SIG-M5 treated with dmso at 0.1 percent for 504 hours (cell line): Measurements from ENCODE around the gene HSD17B7.
"Not testable (repeated sequence)": the region's sequence is repeated elsewhere in the genome, so short reads cannot be mapped to it uniquely, and the experiment has no call there.

Source experiments
- DNase-seq: peaks from one replicate; lab custom pipeline; 2025; ENCODE audit not compliant: unreplicated experiment; lab: John Stamatoyannopoulos, UW

The HSD17B7 gene, protein sequence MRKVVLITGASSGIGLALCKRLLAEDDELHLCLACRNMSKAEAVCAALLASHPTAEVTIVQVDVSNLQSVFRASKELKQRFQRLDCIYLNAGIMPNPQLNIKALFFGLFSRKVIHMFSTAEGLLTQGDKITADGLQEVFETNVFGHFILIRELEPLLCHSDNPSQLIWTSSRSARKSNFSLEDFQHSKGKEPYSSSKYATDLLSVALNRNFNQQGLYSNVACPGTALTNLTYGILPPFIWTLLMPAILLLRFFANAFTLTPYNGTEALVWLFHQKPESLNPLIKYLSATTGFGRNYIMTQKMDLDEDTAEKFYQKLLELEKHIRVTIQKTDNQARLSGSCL

DNA sequence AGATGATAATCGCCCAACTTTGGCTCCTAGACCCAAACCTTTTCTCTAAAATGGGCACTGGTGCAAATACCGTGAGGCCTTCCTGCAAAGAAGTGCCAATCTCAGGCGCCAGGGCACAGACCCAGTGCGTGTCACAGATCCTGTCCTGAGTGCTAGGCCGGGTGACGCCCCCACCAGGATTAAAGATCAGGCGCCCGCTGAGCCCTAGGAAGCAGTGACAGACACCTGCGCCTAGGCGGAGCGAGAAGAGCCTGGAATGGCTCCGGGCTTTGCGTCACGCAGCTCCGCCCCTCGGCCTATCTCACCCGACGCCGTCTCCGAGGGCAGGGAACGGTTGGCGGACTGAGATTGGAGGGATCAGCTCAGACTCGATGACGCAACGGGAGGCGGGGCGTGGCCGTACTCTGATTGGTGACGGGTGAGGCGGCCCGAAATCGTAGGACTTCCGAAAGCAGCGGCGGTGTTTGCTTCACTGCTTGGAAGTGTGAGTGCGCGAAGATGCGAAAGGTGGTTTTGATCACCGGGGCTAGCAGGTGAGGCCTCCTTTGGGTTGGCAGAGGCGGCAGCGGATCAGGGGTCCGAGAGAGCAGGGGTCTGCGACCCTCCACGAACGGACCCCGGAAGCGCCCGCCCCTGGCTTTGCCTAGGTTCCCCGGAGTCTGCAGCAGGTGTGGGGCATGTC is at the start of gene HSD17B7:
HSD17B7 (plus strand) TSS at position 400 of the 682 bp plus-strand sequence; CDS start at position 499, 99 bp downstream.
- DNase-seq = peak; percentile 74

DNA sequence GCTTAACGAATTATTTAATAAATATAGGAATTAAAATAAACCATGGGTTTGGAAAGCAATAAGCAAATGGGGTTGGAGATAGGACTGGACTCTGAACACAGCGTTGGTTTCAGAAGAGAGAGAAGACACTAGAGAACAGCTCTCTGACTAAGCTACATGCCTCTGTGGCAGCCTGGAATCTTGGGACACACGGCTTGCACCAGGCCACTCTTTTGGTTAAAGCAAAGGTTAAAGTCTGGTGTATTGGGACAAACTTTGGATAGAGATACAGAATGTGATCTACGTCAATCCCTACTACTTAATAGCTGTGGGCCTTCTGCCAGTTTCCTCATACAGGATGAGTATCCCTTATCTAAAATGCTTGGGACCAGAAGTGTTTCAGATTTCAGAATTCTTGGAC is 49.7 kb upstream of the HSD17B7 start:
- DNase-seq = no peak

DNA sequence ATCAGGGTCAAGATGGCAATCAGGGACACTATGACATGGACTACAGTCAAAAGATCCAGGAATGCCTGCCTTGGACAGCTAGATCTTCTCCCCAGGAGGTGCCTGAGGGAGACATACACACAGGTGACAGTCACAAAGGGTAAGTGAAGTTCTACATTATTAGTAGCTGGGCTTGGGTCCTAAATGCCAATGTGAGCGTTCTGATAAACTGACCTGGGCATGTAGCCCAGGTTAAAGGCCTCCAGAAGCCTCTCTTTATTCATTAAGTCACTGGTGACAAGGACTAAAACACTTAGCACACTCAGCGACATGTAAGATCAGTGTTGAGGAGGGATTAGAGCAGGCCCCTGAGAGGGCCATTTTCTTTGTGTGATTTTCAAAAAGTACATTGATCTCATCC is 48.9 kb upstream of the HSD17B7 start:
- DNase-seq = no peak

DNA sequence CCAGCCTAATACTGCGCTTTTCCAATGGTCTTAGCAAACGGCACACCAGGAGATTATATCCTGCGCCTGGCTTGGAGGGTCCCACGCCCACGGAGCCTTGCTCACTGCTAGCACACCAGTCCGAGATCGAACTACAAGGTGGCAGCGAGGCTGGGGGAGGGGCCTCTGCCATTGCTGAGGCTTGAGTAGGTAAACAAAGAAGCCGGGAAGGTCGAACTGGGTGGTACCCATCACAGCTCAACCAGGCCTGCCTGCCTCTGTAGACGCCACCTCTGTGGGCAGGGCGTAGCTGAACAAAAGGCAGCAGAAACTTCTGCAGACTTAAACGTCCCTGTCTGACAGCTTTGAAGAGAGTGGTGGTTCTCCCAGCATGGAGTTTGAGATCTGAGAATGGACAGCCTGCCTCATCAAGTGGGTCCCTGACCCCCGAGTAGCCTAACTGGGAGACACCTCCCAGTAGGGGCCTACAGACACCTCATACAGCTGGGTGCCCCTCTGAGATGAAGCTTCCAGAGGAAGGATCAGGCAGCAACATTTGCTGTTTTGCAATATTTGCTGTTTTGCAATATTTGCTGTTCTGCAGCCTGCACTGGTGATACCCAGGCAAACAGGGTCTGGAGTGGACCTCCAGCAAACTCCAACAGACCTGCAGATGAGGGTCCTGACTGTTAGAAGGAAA is 44.1 kb upstream of the HSD17B7 start:
- DNase-seq = not testable (repeated sequence)

DNA sequence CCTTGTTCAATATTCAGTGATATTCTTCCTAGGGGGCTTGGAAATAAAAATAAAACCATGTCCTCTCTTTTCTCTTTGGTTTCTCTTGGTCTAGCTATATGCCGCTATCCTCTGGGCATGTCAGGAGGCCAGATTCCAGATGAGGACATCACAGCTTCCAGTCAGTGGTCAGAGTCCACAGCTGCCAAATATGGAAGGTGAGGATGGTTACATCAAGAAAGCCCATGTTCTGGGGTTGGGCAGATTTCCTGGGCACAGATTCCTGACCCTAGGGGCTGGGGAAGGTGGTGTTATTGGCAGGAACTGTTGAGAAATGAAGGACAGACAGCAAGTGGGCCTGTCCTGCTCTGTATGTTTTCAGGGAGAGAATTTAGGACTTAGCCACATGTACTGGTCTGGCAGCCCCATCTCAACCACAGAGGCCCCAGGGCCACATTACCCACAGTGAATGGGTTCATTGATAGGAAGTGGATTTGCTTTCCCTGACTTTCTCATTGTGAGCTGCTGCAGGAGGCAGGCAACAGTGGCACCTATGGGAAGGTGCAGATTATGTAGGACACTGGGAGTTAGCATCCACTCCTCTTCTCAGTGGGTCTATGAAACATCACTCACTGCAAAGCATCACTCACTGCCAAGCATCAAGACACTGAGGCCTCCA is 37.4 kb upstream of the HSD17B7 start:
- DNase-seq = no peak

DNA sequence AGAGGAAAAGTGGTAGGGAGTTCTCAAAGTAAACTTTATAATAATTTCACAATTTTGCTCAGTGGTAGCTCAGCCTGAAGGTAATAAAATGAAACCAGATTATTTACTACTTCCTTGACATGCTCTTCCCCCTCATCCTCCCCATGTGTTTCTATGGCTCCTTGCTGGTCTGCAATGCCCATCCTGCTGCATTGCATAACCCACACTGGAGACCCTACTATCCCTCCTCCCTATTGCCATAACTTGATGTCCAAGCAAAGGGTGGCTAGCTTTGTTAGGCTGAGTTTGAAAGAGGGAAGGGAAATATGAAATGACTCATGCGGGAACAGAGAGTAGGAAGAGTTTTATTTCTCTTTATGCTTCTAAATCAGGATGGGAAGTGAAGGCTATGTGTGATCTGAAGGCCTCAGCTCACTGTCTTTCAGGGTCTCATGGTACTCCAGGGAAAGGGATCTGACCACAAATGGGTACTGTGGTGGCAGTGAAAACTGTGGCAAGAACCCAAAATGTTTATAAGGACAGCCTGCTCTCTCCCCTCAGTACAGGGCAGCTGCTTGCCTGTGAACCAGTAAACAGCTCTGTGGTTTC is 36.4 kb upstream of the HSD17B7 start:
- no peak for DNase-seq

DNA sequence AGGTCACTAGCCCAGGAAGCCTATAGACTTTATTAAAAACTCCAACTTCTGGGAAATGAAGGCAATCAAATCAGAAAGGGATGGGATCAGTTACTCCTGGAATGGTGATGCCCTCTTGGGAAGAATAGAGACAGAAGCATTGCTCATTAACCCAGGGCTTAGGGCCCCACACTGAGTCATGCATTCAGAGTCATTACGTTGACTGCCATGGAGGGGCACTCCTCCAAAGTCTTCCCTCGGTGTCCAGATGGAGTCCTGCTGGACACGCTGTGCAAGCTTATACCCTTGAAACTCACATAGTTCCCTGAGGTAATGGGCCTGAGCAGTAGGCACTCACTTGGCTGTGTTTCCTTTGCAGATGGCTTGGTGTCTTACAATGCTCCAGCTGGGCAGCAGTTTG is 35.2 kb upstream of the HSD17B7 start:
- DNase-seq = no peak

DNA sequence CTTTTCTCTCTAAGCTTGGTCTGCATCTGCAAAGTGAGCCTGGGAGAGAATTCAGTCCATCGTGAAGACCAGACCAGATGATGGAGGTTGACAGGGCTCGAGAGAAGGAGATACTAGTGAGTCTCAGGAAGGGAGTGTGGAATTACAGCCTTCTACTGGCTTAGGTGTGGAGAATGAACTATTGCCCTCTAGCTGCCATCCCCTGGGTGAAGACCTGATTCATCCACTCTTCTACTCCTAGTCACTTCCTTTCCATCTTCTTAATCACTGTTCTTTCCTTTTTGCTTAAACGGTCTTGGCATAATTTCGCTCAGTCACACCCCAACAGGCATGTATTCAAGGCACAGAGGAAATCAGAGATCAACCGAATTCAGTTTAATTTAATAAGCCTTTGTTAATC is 34.0 kb upstream of the HSD17B7 start:
- no peak for DNase-seq

DNA sequence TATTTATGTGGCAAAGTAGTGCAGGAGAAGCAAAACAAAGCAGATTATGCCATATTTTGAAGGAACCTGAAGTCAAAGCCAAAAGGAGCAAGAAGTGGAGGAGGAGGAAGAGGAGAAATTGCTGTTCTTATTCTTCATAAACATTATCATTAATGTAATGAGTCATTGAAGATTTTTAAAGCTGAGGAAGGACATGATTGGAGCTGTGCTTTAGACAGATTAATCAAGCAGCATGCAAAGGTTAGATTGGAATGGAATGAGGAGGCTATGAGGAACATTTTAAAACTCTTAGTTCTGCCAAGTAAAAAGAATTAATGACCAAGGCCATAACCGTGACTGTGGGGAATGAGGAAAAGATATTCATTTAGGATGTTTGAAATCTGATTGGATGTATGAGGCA is 33.0 kb upstream of the HSD17B7 start:
- DNase-seq = no peak

DNA sequence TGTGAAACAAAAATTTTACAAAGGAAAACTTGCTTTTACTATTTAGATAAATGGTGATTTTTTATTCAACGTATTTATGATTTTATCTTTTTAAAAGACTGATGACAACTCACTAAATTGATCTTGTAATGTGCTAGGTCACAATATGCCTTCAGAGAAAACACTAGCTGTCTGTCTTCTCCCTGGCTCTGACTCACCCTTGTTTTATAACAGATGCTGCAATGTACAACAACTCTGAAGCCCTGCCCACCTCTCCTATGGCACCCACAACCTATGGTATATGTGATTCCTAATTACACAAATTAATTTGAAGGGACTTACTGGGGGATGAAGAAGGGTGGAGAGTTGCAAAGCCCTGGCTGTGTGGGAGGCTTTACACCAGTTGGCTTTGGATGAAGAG is 24.7 kb upstream of the HSD17B7 start:
- no peak for DNase-seq

DNA sequence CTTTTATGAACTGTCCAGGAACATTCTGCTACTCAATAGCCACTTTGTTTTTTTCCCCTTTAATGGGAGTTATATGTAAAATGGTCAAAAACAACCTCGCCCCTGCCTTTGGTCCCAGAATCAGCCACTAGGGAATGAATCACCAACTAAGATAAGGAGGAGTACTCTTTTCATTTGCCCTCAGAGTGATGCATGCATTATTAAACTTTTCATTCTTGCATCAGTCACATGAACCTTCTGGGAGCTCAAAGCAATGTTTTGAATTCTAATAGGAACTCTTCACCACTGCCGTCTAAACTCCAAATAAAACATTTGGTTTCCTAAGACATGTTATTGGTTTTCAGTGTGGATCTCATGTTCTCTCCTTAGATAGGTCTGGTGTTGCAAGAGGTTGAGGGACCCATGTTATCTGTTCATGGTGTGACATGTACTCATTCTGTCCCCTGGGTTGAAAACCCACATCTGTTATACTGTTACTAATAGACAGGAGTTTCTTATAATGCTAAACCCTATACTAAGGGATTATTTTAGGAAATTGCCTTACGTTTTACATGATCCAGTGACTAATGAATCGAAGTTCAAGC is 17.8 kb upstream of the HSD17B7 start:
- no peak for DNase-seq

DNA sequence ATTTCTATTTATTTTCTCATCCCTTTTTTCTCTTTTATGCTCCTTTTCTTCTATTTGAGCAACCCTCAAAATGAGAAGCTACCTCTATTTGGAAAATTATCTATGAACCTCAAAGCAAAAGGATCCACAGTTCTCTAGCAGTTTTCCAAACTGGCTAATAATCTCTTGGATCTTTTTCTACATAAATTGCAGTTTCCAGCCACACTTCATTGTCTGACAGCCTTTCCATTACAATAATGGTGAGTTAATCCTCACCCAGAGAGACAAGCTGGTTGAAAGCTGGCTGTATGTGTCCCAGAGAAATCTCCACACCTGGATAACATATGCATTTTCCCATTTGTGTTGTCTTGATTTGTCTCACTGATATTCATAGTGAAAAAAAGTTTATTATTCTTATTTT is 16.5 kb upstream of the HSD17B7 start:
- no peak for DNase-seq

DNA sequence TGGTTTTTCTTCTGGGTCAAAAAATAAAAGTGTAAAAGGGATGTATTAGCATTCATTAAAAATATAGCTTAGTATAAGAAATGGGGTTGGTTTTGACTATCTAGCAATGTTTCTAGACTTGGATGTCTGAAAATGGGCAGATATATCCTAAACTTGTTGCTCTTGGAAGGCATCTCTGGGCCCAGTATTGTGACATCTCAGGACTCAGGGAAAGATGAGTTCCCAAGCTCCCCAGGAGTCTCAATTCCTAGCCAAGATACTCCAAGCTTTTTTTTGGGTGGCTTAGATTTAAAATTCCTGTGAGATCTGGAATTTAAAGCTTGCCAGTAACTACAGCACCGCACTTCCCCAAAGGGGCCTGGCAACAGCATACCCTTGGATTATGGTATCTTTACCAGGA is 11.5 kb upstream of the HSD17B7 start:
- no peak for DNase-seq

DNA sequence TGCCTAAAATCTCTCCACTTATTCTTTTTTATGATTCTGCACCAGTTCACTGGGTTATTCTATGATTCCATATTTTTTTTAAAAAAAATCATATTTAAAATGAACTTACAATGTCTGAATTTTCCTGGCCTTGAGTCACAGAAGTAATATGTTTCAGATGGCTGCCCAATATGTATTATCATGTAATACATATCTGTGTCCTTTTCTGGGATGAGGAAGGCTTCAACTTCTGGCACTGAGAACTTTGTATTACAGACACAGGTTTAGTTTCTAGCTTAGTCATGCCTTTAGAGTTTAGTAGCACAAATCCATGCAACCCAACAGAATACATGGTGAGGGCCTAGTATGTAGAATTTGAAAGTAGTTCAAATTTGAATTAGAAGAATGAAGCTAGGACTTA is 7.8 kb upstream of the HSD17B7 start:
- no peak for DNase-seq

DNA sequence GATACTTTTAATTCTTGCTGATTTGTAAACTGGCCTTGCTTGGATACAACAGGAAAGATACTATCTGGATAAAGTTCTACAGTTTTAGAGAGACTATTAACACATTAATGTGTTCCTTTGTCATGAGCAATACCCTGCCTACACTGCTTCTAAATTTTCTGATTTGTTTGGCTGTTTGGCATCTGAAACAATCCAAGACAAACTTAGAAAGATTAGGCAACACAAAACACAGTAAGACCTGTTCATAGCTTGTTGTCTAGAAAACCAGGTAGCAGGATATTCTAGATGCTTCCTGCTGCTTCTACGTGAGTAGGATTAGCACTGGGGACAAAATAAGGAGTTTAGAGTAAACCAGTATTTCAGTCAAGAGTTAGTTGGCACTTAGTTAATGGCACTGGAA is 5.6 kb upstream of the HSD17B7 start:
- DNase-seq = not testable (repeated sequence)

DNA sequence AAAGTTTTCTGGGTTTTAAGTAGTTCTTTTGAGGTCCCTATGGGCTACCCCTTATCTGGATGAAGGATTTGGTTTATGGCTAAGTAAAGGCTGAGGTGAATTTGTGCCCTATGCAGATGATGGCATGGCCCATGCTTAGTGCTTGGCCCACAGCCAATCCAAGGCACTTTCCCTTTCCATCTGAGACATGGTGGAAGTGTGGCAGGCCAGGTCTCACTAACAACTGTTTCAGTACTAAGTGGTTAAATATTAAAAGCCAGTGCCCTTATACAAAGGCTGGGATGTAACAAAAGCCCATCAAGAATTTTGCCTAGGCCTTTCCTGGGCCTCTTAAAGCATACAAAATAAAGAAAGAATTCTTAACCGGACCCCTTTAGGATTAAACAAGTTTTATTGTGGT is 1.7 kb upstream of the HSD17B7 start:
- not testable (repeated sequence) for DNase-seq

DNA sequence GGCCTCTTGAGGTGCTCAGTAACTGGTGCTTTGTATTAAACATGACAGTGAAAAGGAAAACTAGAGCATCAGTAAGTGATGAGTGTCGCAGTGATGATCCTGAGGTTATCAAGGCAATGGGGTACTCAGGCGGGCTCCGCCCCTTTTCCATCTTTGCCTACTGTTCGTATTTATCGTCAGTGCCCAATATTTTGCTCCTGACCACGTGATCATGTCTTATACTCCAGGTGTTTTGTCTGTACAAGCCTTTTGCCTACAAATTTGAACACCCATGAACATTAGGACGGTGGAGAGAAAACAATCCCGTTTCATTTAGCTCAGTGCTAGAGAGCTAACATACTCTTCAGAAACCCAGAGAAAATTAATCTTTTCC is 469 bp downstream of the HSD17B7 start:
- DNase-seq = not testable (repeated sequence)

DNA sequence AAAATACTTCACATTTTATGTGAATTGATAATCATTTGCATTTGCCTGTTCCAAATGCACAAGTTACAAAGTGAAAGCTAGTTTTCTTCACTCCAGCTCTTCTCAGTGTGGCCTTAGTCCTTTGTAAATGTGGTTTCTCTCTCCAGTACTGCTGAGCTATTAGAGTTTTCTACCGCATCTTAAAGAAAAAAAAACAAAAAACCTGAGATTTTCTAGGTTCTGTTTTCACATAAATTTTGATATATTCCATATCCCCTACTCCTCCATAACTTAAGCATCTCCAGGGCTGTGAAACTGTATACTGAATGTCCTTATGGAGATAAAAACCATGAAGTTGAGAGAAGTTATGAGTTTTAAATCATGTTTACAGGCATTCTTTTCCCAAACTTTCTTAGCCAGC is 3.8 kb downstream of the HSD17B7 start:
- DNase-seq = not testable (repeated sequence)

DNA sequence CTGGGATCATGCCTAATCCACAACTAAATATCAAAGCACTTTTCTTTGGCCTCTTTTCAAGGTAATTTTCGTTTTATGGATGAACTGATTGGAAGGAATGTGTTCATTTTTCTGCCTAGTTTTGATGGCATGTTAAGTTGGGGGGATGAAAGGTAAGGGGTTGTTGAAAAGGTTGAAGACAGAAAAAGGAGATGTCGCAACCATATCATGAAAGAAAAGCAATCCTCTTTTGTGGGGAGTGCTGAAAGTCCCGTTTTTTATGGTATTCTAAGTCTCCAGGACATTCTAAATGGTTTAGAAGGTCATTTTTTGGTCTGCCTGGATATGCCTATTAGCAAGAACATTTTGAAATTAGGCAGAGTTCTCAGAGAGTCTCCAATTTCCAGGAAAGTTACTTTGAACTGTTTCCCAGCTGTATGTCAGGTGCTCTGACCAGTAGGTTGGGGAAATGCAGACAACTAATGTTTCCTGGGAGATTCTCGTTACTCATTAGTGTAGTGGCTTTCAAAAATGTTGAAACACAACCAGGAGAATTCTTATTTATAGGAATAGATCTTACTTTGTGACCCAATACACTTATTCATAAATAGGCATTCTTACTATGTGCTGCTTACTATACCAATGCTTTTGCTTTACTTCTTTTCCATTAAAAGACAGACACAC is 6.2 kb downstream of the HSD17B7 start:
- not testable (repeated sequence) for DNase-seq
